Loucy (cell line): ENCODE results near the gene PAM.

ENCODE experiments used
- H2AFZ ChIP-seq: fragments of 200-600 bp; sonication (generic); 2 replicates; pipeline ENCODE4 v1.6.0; 2016; ENCODE audit warnings: antibody characterized with exemption, mild to moderate bottlenecking, low read length, moderate library complexity
- H3F3A ChIP-seq: fragments of 200-600 bp; 2 replicates; pipeline ENCODE4 v1.6.0; 2016; ENCODE audit warnings: antibody characterized with exemption, low read depth, mild to moderate bottlenecking
- H3K27me3 ChIP-seq: fragments of 200-600 bp; sonication (generic); 2 replicates; pipeline ENCODE4 v1.6.1; 2014; ENCODE audit warnings: low read length, mild to moderate bottlenecking; ENCODE audit not compliant: insufficient read depth, poor library complexity, severe bottlenecking
- H3K36me3 ChIP-seq: fragments of 200-600 bp; sonication (generic); 2 replicates; pipeline ENCODE4 v1.6.1; 2016; ENCODE audit warnings: low read length; ENCODE audit not compliant: insufficient read depth
- H3K4me1 ChIP-seq: fragments of 200-600 bp; sonication (generic); 2 replicates; pipeline ENCODE4 v1.5.1; 2014; ENCODE audit warnings: low read length, mild to moderate bottlenecking; ENCODE audit not compliant: insufficient read depth, poor library complexity, severe bottlenecking
- H3K4me2 ChIP-seq: fragments of 200-600 bp; sonication (generic); 2 replicates; pipeline ENCODE4 v1.6.0; 2014; ENCODE audit warnings: antibody characterized with exemption, low read length, low read depth, mild to moderate bottlenecking; ENCODE audit not compliant: poor library complexity, severe bottlenecking
- H3K4me3 ChIP-seq: fragments of 200-600 bp; sonication (generic); 2 replicates; pipeline ENCODE4 v1.5.1; 2014; ENCODE audit warnings: low read length, mild to moderate bottlenecking, mixed read lengths; ENCODE audit not compliant: poor library complexity, severe bottlenecking
- H3K79me2 ChIP-seq: fragments of 200-600 bp; sonication (generic); 2 replicates; pipeline ENCODE4 v1.6.1; 2014; ENCODE audit warnings: low read length; ENCODE audit not compliant: insufficient read depth
- H3K9ac ChIP-seq: fragments of 200-600 bp; sonication (generic); 2 replicates; pipeline ENCODE4 v1.6.0; 2014; ENCODE audit warnings: mild to moderate bottlenecking, low read depth, low read length, moderate library complexity; ENCODE audit not compliant: poor library complexity, severe bottlenecking
- H3K9me2 ChIP-seq: fragments of 200-600 bp; sonication (generic); replicated peaks from 2 replicates; pipeline ENCODE4 v1.6.1; 2016; ENCODE audit warnings: low read depth, low read length, mixed read lengths
- H3K9me3 ChIP-seq: fragments of 200-600 bp; sonication (generic); 2 replicates; pipeline ENCODE4 v1.6.1; 2014; ENCODE audit warnings: mild to moderate bottlenecking, antibody characterized with exemption, low read length, low read depth; ENCODE audit not compliant: insufficient read depth
- H4K20me1 ChIP-seq: fragments of 200-600 bp; sonication (generic); 2 replicates; pipeline ENCODE4 v1.6.0; 2014; ENCODE audit warnings: antibody characterized with exemption, low read length, mild to moderate bottlenecking; ENCODE audit not compliant: insufficient read depth, poor library complexity, severe bottlenecking
- EZH2phosphoT487 ChIP-seq: fragments of 200-600 bp; IDR thresholded peaks from 2 replicates; pipeline ENCODE4 v1.6.1; 2018; ENCODE audit warnings: antibody characterized with exemption, mild to moderate bottlenecking, moderate library complexity, borderline replicate concordance
- TF ChIP-seq, protein P1 (sequence below): fragments of 200-600 bp; sonication (generic); conservative IDR thresholded peaks from 2 replicates; pipeline ENCODE4 v1.5.1; 2014; ENCODE audit warnings: mild to moderate bottlenecking, antibody characterized with exemption, low read length

Gene PAM

DNA sequence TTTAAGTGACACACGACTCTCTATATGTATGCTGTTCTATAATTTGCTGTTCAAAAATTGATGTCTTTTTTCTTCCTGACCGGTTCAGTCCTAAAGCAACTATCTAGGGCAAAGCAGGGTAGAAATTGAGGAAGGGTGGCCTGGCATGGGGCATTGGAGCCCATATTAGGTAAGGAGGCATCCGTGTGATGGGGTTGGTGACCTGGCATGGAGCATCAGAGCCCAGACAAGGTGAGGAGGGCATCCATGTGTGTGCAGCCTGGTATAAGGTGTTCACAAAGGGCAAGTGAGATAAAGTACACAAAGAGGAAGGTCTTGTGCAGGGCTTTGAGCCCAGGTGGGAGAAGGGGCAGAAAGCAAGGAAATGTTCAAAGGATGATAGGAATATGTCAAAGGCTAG, 104.9 kb downstream of the PAM start:
- TF ChIP-seq EZH2phosphoT487, result no peak
- TF ChIP-seq, protein P1, sequence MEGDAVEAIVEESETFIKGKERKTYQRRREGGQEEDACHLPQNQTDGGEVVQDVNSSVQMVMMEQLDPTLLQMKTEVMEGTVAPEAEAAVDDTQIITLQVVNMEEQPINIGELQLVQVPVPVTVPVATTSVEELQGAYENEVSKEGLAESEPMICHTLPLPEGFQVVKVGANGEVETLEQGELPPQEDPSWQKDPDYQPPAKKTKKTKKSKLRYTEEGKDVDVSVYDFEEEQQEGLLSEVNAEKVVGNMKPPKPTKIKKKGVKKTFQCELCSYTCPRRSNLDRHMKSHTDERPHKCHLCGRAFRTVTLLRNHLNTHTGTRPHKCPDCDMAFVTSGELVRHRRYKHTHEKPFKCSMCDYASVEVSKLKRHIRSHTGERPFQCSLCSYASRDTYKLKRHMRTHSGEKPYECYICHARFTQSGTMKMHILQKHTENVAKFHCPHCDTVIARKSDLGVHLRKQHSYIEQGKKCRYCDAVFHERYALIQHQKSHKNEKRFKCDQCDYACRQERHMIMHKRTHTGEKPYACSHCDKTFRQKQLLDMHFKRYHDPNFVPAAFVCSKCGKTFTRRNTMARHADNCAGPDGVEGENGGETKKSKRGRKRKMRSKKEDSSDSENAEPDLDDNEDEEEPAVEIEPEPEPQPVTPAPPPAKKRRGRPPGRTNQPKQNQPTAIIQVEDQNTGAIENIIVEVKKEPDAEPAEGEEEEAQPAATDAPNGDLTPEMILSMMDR, result no peak
- H3K27me3 ChIP-seq, result no peaks in the 10 kb centered on the region
- no peak overlapping the region for H3K4me2 ChIP-seq
- H4K20me1 ChIP-seq, result no peaks in the 10 kb centered on the region
- no peaks in the 10 kb centered on the region for H3K79me2 ChIP-seq
- H3K9me3 ChIP-seq, result no peaks in the 10 kb centered on the region
- H2AFZ ChIP-seq, result no peak overlapping the region
- no peak overlapping the region for H3K9ac ChIP-seq
- H3K36me3 ChIP-seq, result no peaks in the 10 kb centered on the region
- no peaks in the 10 kb centered on the region for H3K9me2 ChIP-seq
- H3K4me1 ChIP-seq, result no peaks in the 10 kb centered on the region
- H3K4me3 ChIP-seq, result no peak overlapping the region
- no peaks in the 10 kb centered on the region for H3F3A ChIP-seq

GRCh38 chr5:102863058-102863457, 108.0 kb downstream of the PAM start:
- Histone ChIP-seq H3K9ac (no peak overlapping the region), H3K9me2 (no peaks in the 10 kb centered on the region), H3K4me1 (no peaks in the 10 kb centered on the region), H3K9me3 (no peaks in the 10 kb centered on the region), H2AFZ (no peak overlapping the region), H3K27me3 (no peaks in the 10 kb centered on the region), H3K4me2 (no peak overlapping the region), H3K4me3 (no peak overlapping the region), H3K79me2 (no peaks in the 10 kb centered on the region), H4K20me1 (no peaks in the 10 kb centered on the region), H3K36me3 (no peaks in the 10 kb centered on the region), H3F3A (no peaks in the 10 kb centered on the region)
- no peak for TF ChIP-seq EZH2phosphoT487
- TF ChIP-seq, protein P1, result no peak

DNA sequence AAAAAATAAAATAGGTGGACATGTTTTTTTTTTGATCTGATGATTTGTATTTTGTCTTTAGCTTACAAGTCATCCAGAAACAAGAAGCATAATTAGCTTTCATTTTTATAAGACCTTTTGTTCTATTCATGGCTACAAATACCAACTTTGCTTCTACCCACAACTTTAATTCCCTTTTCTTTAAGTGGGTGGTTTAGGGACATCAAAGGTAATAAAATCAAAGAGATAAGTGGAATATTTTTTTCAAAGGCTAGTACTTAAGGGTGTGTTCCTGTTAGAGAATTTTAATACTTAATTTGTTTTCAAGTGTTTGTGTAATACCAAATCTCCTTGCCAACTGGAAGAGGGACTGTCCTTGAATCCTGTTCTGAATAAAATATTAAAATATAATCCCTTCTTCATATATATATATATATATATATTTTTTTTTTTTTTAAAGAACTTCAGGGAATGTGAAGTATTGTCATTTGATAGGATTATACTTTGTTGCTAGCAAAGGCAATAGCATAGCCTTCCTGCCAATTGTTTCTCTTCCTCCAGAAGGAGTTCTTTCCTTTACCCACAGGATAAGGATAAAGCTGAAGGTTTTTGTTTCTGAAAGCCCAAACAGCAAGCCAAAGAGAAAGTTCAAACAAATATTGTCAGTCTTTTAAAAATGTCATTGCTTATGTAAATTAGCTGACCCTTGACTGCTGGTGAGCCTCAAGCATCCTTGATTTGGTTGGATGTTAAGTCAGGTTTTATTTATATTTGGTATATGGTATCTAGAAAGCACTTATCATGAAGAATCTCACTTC, 108.9 kb downstream of the PAM start:
- Histone ChIP-seq H3K9ac (no peak overlapping the region), H3K9me2 (no peaks in the 10 kb centered on the region), H4K20me1 (no peaks in the 10 kb centered on the region), H2AFZ (no peak overlapping the region), H3K4me3 (no peak overlapping the region), H3K36me3 (no peaks in the 10 kb centered on the region), H3K9me3 (no peaks in the 10 kb centered on the region), H3F3A (no peaks in the 10 kb centered on the region), H3K4me1 (no peaks in the 10 kb centered on the region), H3K4me2 (no peak overlapping the region), H3K79me2 (no peaks in the 10 kb centered on the region), H3K27me3 (no peaks in the 10 kb centered on the region)
- TF ChIP-seq, protein P1, result no peak
- TF ChIP-seq EZH2phosphoT487, result no peak
